CD14-positive monocyte (primary cell): ENCODE measurements around the gene TMPRSS3. TPM values are rescaled to one million over a fixed set of nuclear protein-coding genes. Genes with fewer than 3 reads are reported as not detected.
A peak's percentile ranks its signal among the peaks of the same experiment; 100 is the strongest.

Experiments
- DNase-seq, 3 donors: peaks; one replicate each; pipeline ENCODE4 v3.0.0-alpha.2; 2011 to 2022
- H2AFZ ChIP-seq: 2 replicates; pipeline ENCODE4 v1.6.0; 2012; ENCODE audit warnings: mild to moderate bottlenecking, low read depth, low read length, inconsistent platforms; ENCODE audit not compliant: insufficient read depth, poor library complexity, severe bottlenecking
- H3K27ac ChIP-seq, 2 donors: 1 replicate in 1 of 2; 2 replicates in 1 of 2; pipeline ENCODE4 v1.5.1; 2012 to 2013; ENCODE audit warnings: low read length in 2 of 2, control low read depth in 1 of 2, inconsistent platforms in 1 of 2, low read depth in 1 of 2, mild to moderate bottlenecking in 1 of 2
- H3K27me3 ChIP-seq, 2 donors: one replicate each; pipeline versions ENCODE4 v1.6.0 to v1.6.1; 2011 to 2013; ENCODE audit warnings: low read length in 2 of 2; ENCODE audit not compliant: control insufficient read depth in 2 of 2, insufficient read depth in 2 of 2
- H3K36me3 ChIP-seq, 2 donors: replicated peaks in 1 of 2; 1 replicate in 1 of 2; 2 replicates in 1 of 2; pipeline versions ENCODE4 v1.5.1 to v1.6.1; 2012 to 2013; ENCODE audit warnings: low read length in 2 of 2, control low read depth in 1 of 2, inconsistent platforms in 1 of 2, mild to moderate bottlenecking in 1 of 2; ENCODE audit not compliant: insufficient read depth in 2 of 2, control insufficient read depth in 1 of 2
- H3K4me1 ChIP-seq, 2 donors: 1 replicate in 1 of 2; 2 replicates in 1 of 2; pipeline versions ENCODE4 v1.5.1 to v1.6.1; 2012 to 2013; ENCODE audit warnings: low read length in 2 of 2, control low read depth in 1 of 2, inconsistent platforms in 1 of 2, mild to moderate bottlenecking in 1 of 2, moderate library complexity in 1 of 2; ENCODE audit not compliant: insufficient read depth in 2 of 2, control insufficient read depth in 1 of 2
- H3K4me2 ChIP-seq: replicated peaks from 2 replicates; pipeline ENCODE3; 2012; ENCODE audit warnings: low read length, moderate library complexity, mild to moderate bottlenecking; ENCODE audit not compliant: poor library complexity, severe bottlenecking; ENCODE audit errors: extremely low read depth
- H3K4me3 ChIP-seq, 3 experiments: fragments of 200-600 bp in 1 of 3; sonication (generic) in 1 of 3; replicated peaks in 1 of 3; 1 replicate in 2 of 3; 2 replicates in 1 of 3; pipeline ENCODE4 v1.5.1; 2011 to 2013; ENCODE audit warnings: low read length in 3 of 3, mild to moderate bottlenecking in 3 of 3, control low read depth in 2 of 3, low read depth in 2 of 3, inconsistent platforms in 1 of 3, moderate library complexity in 1 of 3
- H3K79me2 ChIP-seq: 2 replicates; pipeline ENCODE4 v1.6.0; 2012; ENCODE audit warnings: mild to moderate bottlenecking, control low read depth, inconsistent platforms, low read length, moderate library complexity; ENCODE audit not compliant: insufficient read depth
- H3K9ac ChIP-seq: 2 replicates; pipeline ENCODE4 v1.6.0; 2017; ENCODE audit warnings: low read length, mild to moderate bottlenecking; ENCODE audit not compliant: insufficient read depth, poor library complexity, severe bottlenecking
- H3K9me3 ChIP-seq, 2 donors: replicated peaks in 1 of 2; 1 replicate in 1 of 2; 2 replicates in 1 of 2; pipeline versions ENCODE4 v1.5.1 to v1.6.1; 2012 to 2013; ENCODE audit warnings: low read length in 2 of 2, control low read depth in 1 of 2; ENCODE audit not compliant: control insufficient read depth in 1 of 2, insufficient read depth in 1 of 2
- H4K20me1 ChIP-seq: 2 replicates; pipeline ENCODE4 v1.6.0; 2012; ENCODE audit warnings: mild to moderate bottlenecking, low read length, control low read depth, moderate library complexity; ENCODE audit not compliant: insufficient read depth
- H3K27ac Mint-ChIP-seq, 7 donors: one replicate each; pipeline ENCODE4 v1.8.0; 2020; ENCODE audit warnings: mild to moderate bottlenecking in 7 of 7, mixed read lengths in 7 of 7, moderate library complexity in 6 of 7, inconsistent platforms in 2 of 7
- H3K27me3 Mint-ChIP-seq, 3 donors: one replicate each; pipeline ENCODE4 v1.8.0; 2021 to 2022; ENCODE audit warnings: low read depth in 3 of 3, mild to moderate bottlenecking in 3 of 3, mixed read lengths in 3 of 3, moderate library complexity in 3 of 3, inconsistent platforms in 1 of 3
- H3K36me3 Mint-ChIP-seq, 2 donors: one replicate each; pipeline ENCODE4 v1.8.0; 2020; ENCODE audit warnings: mixed read lengths in 2 of 2, inconsistent platforms in 1 of 2, mild to moderate bottlenecking in 1 of 2
- H3K4me1 Mint-ChIP-seq: one replicate; pipeline ENCODE4 v1.8.0; 2020; ENCODE audit warnings: mild to moderate bottlenecking, mixed read lengths
- H3K4me3 Mint-ChIP-seq, 2 donors: one replicate each; pipeline ENCODE4 v1.8.0; 2020; ENCODE audit warnings: mild to moderate bottlenecking in 2 of 2, mixed read lengths in 2 of 2, moderate library complexity in 1 of 2
- H3K9me3 Mint-ChIP-seq, 7 donors: one replicate each; pipeline ENCODE4 v1.8.0; 2020 to 2022; ENCODE audit warnings: mixed read lengths in 7 of 7, mild to moderate bottlenecking in 6 of 7, moderate library complexity in 6 of 7, inconsistent platforms in 2 of 7
- CTCF ChIP-seq: fragments of 200-600 bp; IDR thresholded peaks from one replicate; pipeline ENCODE4 v1.8.0; 2022; ENCODE audit warnings: antibody characterized with exemption, mild to moderate bottlenecking
- WGBS: methylation state at CpG from one replicate; pipeline ENCODE4 v1.1.5; 2013; ENCODE audit warnings: missing lambda C conversion rate; ENCODE audit not compliant: insufficient coverage; 5-methylcytosine and 5-hydroxymethylcytosine counted together
- intact Hi-C, 2 donors: fragments of 100-400 bp; cut with micrococcal nuclease; formaldehyde crosslinking; loops; one replicate each; pipeline versions ENCODE4 v1.15.0 to v1.15.1; 2023
- polyA plus RNA-seq, 3 donors: library from polyadenylated mRNA; depleted of rRNA in 1 of 3; unstranded in 2 of 3; stranded (reverse) in 1 of 3; fragments of 300-500 nt in 2 of 3; fragments of >200 nt in 1 of 3; fragmentation: Illumina TruSeq in 2 of 3; gene quantifications; 1 replicate in 2 of 3; 2 replicates in 1 of 3; pipeline ENCODE4 v1.2.3, GENCODE V29; 2012 to 2021

TMPRSS3 gene
- polyA plus RNA-seq, 3 donors: 0.30 TPM; not detected in 2

- intact Hi-C loops: no loop called here
- Mint-ChIP-seq H3K4me3 (no peak overlapping the region), H3K36me3 (no peaks in the 10 kb centered on the region), H3K9me3 (peaks cover 0 to 2% (median 0%) of the 10 kb centered on the region in 7 donors), H3K27me3 (peaks cover 1 to 14% (median 13%) of the 10 kb centered on the region in 3 donors), H3K27ac (no peak overlapping the region), H3K4me1 (peaks cover 9% of the 10 kb centered on the region)
- Histone ChIP-seq H3K9ac (no peak overlapping the region), H3K9me3 (no peaks in the 10 kb centered on the region), H3K4me2 (no peak overlapping the region), H3K79me2 (no peaks in the 10 kb centered on the region), H3K4me3 (no peak overlapping the region), H4K20me1 (no peaks in the 10 kb centered on the region), H3K4me1 (peaks cover 0 to 6% of the 10 kb centered on the region in 2 donors), H3K27me3 (no peaks in the 10 kb centered on the region), H3K27ac (no peak overlapping the region), H3K36me3 (no peaks in the 10 kb centered on the region), H2AFZ (no peak overlapping the region)
- WGBS: 100% methylated on average over 1 of the region's 6 CpGs
- no peak for DNase-seq
- no peak for TF ChIP-seq CTCF
Measured at GRCh38 chr21:42365770-42366169, 30.1 kb downstream of the TMPRSS3 start.

GRCh38 chr21:42364304-42364865, 31.5 kb downstream of the TMPRSS3 start:
- Mint-ChIP-seq H3K4me1 (peaks cover 9% of the 10 kb centered on the region), H3K27ac (peak overlapping the region in 1 of 7 donors; percentile 36), H3K9me3 (peaks cover 0 to 10% (median 3%) of the 10 kb centered on the region in 7 donors), H3K36me3 (no peaks in the 10 kb centered on the region), H3K4me3 (peak overlapping the region in 1 of 2 donors; percentile 13), H3K27me3 (peaks cover 0 to 14% (median 13%) of the 10 kb centered on the region in 3 donors)
- Histone ChIP-seq H3K9me3 (peaks cover 3 to 8% of the 10 kb centered on the region in 2 donors), H4K20me1 (no peaks in the 10 kb centered on the region), H3K27ac (no peak overlapping the region), H3K79me2 (no peaks in the 10 kb centered on the region), H3K4me2 (no peak overlapping the region), H3K36me3 (no peaks in the 10 kb centered on the region), H3K4me1 (peaks cover 0 to 6% of the 10 kb centered on the region in 2 donors), H3K9ac (no peak overlapping the region), H2AFZ (no peak overlapping the region), H3K27me3 (no peaks in the 10 kb centered on the region), H3K4me3 (no peak overlapping the region)
- WGBS: 32% methylated on average over 8 of the region's 13 CpGs
- TF ChIP-seq CTCF: no peak
- intact Hi-C loops: no loop called here
- no peak for DNase-seq
